Sigmoid colon (tissue), 4 donors: ENCODE results near the gene TEX38.

Experiments used
- CTCF ChIP-seq, 4 experiments: fragments of 450-650 bp in 3 of 4; fragments of 200-600 bp in 1 of 4; IDR thresholded peaks; one replicate each; pipeline ENCODE4 v1.5.1; 2016 to 2019; ENCODE audit warnings: antibody characterized with exemption in 4 of 4, mild to moderate bottlenecking in 3 of 4, moderate library complexity in 2 of 4
- EP300 ChIP-seq, 4 donors: sonication (generic); formaldehyde crosslinking; IDR thresholded peaks; one replicate each; pipeline ENCODE4 v1.6.1; 2017; ENCODE audit warnings: antibody characterized with exemption in 4 of 4
- POLR2A ChIP-seq, 2 donors: fragments of 450-650 bp; IDR thresholded peaks; one replicate each; pipeline ENCODE4 v1.6.1; 2016; ENCODE audit warnings: antibody characterized with exemption in 2 of 2, mild to moderate bottlenecking in 2 of 2, moderate library complexity in 2 of 2

- no peak for TF ChIP-seq CTCF (IDR thresholded peaks at IDR 0.05)
- TF ChIP-seq POLR2A (IDR thresholded peaks at IDR 0.05), result peak in 1 of 2 donors; percentile 61
- peak in 2 of 4 donors; percentile 43 to 55 for TF ChIP-seq EP300 (IDR thresholded peaks at IDR 0.05)
Measured at GRCh38 chr1:46718727-46719622, 47.3 kb downstream of the TEX38 start, which contains the start of gene EFCAB14.
